Skeletal muscle satellite cell (primary cell): ENCODE results near the gene FTO.

Experiments
- H3K27me3 ChIP-seq: 2 replicates; pipeline ENCODE4 v1.7.0; 2013; ENCODE audit warnings: low read length; ENCODE audit not compliant: control insufficient read depth, insufficient read depth
- H3K36me3 ChIP-seq: 2 replicates; pipeline ENCODE4 v1.7.0; 2013; ENCODE audit warnings: mild to moderate bottlenecking, control low read depth, low read length; ENCODE audit not compliant: insufficient read depth
- H3K4me1 ChIP-seq: 2 replicates; pipeline ENCODE4 v1.7.0; 2013; ENCODE audit warnings: low read length; ENCODE audit not compliant: control insufficient read depth, insufficient read depth
- H3K4me2 ChIP-seq: 2 replicates; pipeline ENCODE4 v1.7.0; 2013; ENCODE audit warnings: mild to moderate bottlenecking, low read length
- H3K4me3 ChIP-seq: 2 replicates; pipeline ENCODE4 v1.7.0; 2013; ENCODE audit warnings: low read length
- H3K9ac ChIP-seq: 2 replicates; pipeline ENCODE4 v1.7.0; 2013; ENCODE audit warnings: mild to moderate bottlenecking, low read depth, low read length, moderate library complexity
- H3K9me3 ChIP-seq: replicated peaks from 2 replicates; pipeline ENCODE4 v1.7.0; 2013; ENCODE audit warnings: mild to moderate bottlenecking, control low read depth, low read length

Gene FTO

DNA sequence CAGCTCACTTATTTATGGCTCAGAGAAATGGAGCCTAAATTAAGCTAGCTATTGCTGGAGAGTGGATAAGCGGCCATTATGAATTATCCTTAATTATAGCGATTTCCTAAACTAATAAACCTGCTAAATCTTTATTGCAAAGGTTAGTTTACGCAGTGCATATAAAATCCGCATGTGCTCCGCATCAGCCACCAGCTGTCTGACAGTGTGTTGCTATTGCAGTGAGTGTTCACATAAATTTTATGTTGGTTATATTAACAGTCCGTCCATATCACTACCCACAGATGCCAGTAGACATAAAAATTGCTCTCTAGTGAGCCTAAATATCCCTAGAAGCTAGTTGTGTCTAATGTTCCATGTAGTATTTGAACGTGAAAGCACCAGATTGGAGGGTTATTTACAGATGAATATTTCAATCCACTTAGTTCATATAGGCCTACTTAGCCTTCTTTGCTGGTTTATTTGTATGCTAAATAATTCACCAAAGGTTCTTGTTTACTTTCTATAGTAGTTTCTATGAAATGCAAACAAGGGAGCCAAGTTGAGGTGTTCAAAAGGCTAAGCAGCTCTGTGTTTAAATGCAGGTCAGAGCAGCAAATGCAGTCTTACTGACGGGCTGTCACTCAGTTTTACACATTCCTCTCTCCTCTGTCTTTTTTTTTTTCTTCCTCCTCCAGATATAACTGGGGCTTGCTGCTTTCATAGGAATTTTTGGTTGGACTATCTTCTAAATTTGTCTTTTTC, 363.5 kb downstream of the FTO start:
- no peak overlapping the region for H3K4me2 ChIP-seq
- no peak overlapping the region for H3K4me3 ChIP-seq
- H3K36me3 ChIP-seq = no peaks in the 10 kb centered on the region
- peaks cover 7% of the 10 kb centered on the region for H3K4me1 ChIP-seq
- H3K9me3 ChIP-seq = no peaks in the 10 kb centered on the region
- H3K27me3 ChIP-seq = no peaks in the 10 kb centered on the region
- H3K9ac ChIP-seq = no peak overlapping the region

- Histone ChIP-seq H3K4me3 (no peak overlapping the region), H3K9ac (no peak overlapping the region), H3K9me3 (no peaks in the 10 kb centered on the region), H3K4me1 (peaks cover 7% of the 10 kb centered on the region), H3K36me3 (no peaks in the 10 kb centered on the region), H3K27me3 (no peaks in the 10 kb centered on the region), H3K4me2 (no peak overlapping the region)
These were observed 364.3 kb downstream of the FTO start for GRCh38 chr16:54068212-54068611.

GRCh38 chr16:54069601-54070239, 365.8 kb downstream of the FTO start:
- Histone ChIP-seq H3K9me3 (no peaks in the 10 kb centered on the region), H3K4me3 (no peak overlapping the region), H3K27me3 (no peaks in the 10 kb centered on the region), H3K9ac (no peak overlapping the region), H3K4me1 (peaks cover 7% of the 10 kb centered on the region), H3K36me3 (no peaks in the 10 kb centered on the region), H3K4me2 (no peak overlapping the region)

DNA sequence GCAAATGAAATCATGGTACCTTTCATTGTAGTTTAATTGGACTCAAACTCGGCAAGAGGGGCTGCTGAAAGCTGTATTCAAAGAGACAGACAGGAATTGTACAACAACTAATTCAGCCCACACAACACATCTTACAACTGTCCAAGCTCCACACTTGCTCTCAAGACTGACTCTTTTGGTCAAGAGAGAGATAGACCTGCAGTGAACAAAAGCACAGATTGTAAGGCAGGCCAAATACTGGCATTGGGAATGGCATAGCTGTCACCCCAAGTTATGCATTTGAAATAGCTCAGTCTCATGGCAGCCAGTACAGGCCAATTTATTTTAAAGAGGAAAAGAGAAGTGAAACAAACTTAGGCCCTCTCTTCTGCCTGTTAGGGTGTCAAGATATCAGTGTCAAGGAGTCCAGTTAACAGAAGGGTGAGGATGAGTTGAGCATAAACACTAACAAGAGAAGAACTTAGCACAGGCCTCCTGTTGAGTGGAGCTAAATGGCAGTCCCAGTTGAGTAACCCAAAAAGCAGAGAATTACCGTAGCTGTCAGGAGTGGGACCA, 366.9 kb downstream of the FTO start:
- Histone ChIP-seq H3K36me3 (no peaks in the 10 kb centered on the region), H3K4me1 (peaks cover 7% of the 10 kb centered on the region)

GRCh38 chr16:54071514-54071913, 367.6 kb downstream of the FTO start:
- Histone ChIP-seq H3K4me3 (no peak overlapping the region), H3K9ac (no peak overlapping the region), H3K4me1 (peaks cover 3% of the 10 kb centered on the region), H3K9me3 (no peaks in the 10 kb centered on the region), H3K4me2 (no peak overlapping the region), H3K27me3 (no peaks in the 10 kb centered on the region), H3K36me3 (no peaks in the 10 kb centered on the region)

More for the DNA sequence above, 366.9 kb downstream of the FTO start:
- H3K9me3 ChIP-seq = no peaks in the 10 kb centered on the region
- H3K4me2 ChIP-seq = no peak overlapping the region
- no peak overlapping the region for H3K4me3 ChIP-seq
- no peaks in the 10 kb centered on the region for H3K27me3 ChIP-seq
- H3K9ac ChIP-seq = no peak overlapping the region

- H3K27me3 ChIP-seq = no peaks in the 10 kb centered on the region
- H3K4me1 ChIP-seq = no peaks in the 10 kb centered on the region
- no peak overlapping the region for H3K9ac ChIP-seq
- no peaks in the 10 kb centered on the region for H3K9me3 ChIP-seq
- H3K4me2 ChIP-seq = no peak overlapping the region
- H3K36me3 ChIP-seq = no peaks in the 10 kb centered on the region
- no peak overlapping the region for H3K4me3 ChIP-seq
These were observed 368.3 kb downstream of the FTO start for GRCh38 chr16:54072237-54072636.

- Histone ChIP-seq H3K36me3 (no peaks in the 10 kb centered on the region), H3K9me3 (no peaks in the 10 kb centered on the region), H3K27me3 (no peaks in the 10 kb centered on the region), H3K9ac (no peak overlapping the region), H3K4me3 (no peak overlapping the region), H3K4me1 (peaks cover 6% of the 10 kb centered on the region), H3K4me2 (no peak overlapping the region)
These were observed 369.4 kb downstream of the FTO start for GRCh38 chr16:54073356-54073755.

DNA sequence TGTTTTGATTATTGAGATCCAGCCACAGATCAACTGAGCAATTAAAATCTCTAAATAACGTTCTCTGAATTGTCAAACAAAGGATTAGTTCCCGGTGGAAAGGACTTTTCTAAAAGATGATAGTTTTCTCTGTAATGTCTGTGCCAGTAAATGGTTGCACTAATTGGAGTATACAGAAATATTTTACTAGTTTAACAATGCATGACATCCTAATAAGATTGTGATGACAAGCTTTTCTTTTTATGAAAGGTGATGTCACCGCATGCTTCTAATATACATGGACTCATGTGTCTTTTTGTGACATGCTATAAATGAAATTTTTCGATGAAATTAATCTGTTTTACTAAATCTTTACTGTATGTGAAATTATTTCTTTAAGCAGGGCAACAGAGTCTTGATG, 371.5 kb downstream of the FTO start:
- Histone ChIP-seq H3K4me3 (no peak overlapping the region), H3K9ac (no peak overlapping the region), H3K4me2 (no peak overlapping the region), H3K27me3 (no peaks in the 10 kb centered on the region), H3K4me1 (peaks cover 13% of the 10 kb centered on the region), H3K36me3 (no peaks in the 10 kb centered on the region), H3K9me3 (no peaks in the 10 kb centered on the region)

GRCh38 chr16:54076006-54076504, 372.1 kb downstream of the FTO start:
- H3K27me3 ChIP-seq = no peaks in the 10 kb centered on the region
- H3K4me3 ChIP-seq = no peak overlapping the region
- no peaks in the 10 kb centered on the region for H3K9me3 ChIP-seq
- no peak overlapping the region for H3K4me2 ChIP-seq
- H3K36me3 ChIP-seq = no peaks in the 10 kb centered on the region
- H3K4me1 ChIP-seq = peaks cover 17% of the 10 kb centered on the region
- H3K9ac ChIP-seq = no peak overlapping the region

GRCh38 chr16:54077050-54077821, 373.3 kb downstream of the FTO start:
- Histone ChIP-seq H3K4me2 (no peak overlapping the region), H3K27me3 (no peaks in the 10 kb centered on the region), H3K9me3 (no peaks in the 10 kb centered on the region), H3K4me3 (no peak overlapping the region), H3K9ac (no peak overlapping the region), H3K4me1 (peaks cover 20% of the 10 kb centered on the region), H3K36me3 (no peaks in the 10 kb centered on the region)

- H3K9me3 ChIP-seq = no peaks in the 10 kb centered on the region
- peaks cover 20% of the 10 kb centered on the region for H3K4me1 ChIP-seq
- H3K9ac ChIP-seq = peak overlapping the region; percentile 55
- no peaks in the 10 kb centered on the region for H3K27me3 ChIP-seq
- H3K36me3 ChIP-seq = no peaks in the 10 kb centered on the region
- peak overlapping the region; percentile 33 for H3K4me2 ChIP-seq
- no peak overlapping the region for H3K4me3 ChIP-seq
These were observed 376.6 kb downstream of the FTO start for GRCh38 chr16:54080524-54081008.
